Fibroblast of lung (primary cell): Measurements from ENCODE around the gene SFT2D3. TPM values are rescaled to one million over a fixed set of nuclear protein-coding genes. Genes with fewer than 3 reads are reported as not detected.
A peak's percentile ranks its signal among the peaks of the same experiment; 100 is the strongest.

Source experiments
- DNase-seq, 2 donors: peaks; one replicate each; pipeline versions ENCODE4 v3.0.0 to v3.0.0-alpha.2; 2010; ENCODE audit warnings: low read depth in 2 of 2
- H2AFZ ChIP-seq: 2 replicates; pipeline ENCODE4 v1.5.1; 2012; ENCODE audit warnings: low read length, control low read depth, inconsistent platforms
- H3K27ac ChIP-seq: 2 replicates; pipeline ENCODE4 v1.5.1; 2011; ENCODE audit warnings: low read length, control low read depth; ENCODE audit not compliant: insufficient read depth
- H3K27me3 ChIP-seq: 2 replicates; pipeline ENCODE4 v1.5.1; 2011; ENCODE audit warnings: mild to moderate bottlenecking, low read length; ENCODE audit not compliant: control insufficient read depth, insufficient read depth
- H3K36me3 ChIP-seq: 2 replicates; pipeline ENCODE4 v1.5.1; 2011; ENCODE audit warnings: low read length; ENCODE audit not compliant: control insufficient read depth, insufficient read depth
- H3K4me1 ChIP-seq: 2 replicates; pipeline ENCODE4 v1.5.1; 2011; ENCODE audit warnings: low read length; ENCODE audit not compliant: control insufficient read depth, insufficient read depth; ENCODE audit errors: extremely low read depth
- H3K4me2 ChIP-seq: 2 replicates; pipeline ENCODE4 v1.5.1; 2011; ENCODE audit warnings: low read length, control low read depth; ENCODE audit not compliant: insufficient read depth; ENCODE audit errors: extremely low read depth
- H3K4me3 ChIP-seq, 4 experiments: fragments of 200-600 bp in 1 of 4; sonication (generic) in 1 of 4; replicated peaks in 1 of 4; 2 replicates each; pipeline ENCODE4 v1.5.1; 2011 to 2016; ENCODE audit warnings: low read length in 4 of 4, low read depth in 3 of 4, mild to moderate bottlenecking in 3 of 4, control low read depth in 2 of 4, inconsistent platforms in 1 of 4, mixed read lengths in 1 of 4; ENCODE audit not compliant: insufficient read depth in 1 of 4; ENCODE audit errors: control extremely low read depth in 1 of 4
- H3K79me2 ChIP-seq: 2 replicates; pipeline ENCODE4 v1.5.1; 2012; ENCODE audit warnings: mild to moderate bottlenecking, low read length, inconsistent platforms; ENCODE audit not compliant: control insufficient read depth, insufficient read depth
- H3K9ac ChIP-seq: 2 replicates; pipeline ENCODE4 v1.5.1; 2011; ENCODE audit warnings: mild to moderate bottlenecking, low read length, control low read depth; ENCODE audit not compliant: insufficient read depth
- H3K9me3 ChIP-seq: 2 replicates; pipeline ENCODE4 v1.5.1; 2012; ENCODE audit warnings: low read depth, low read length; ENCODE audit not compliant: control insufficient read depth, insufficient read depth
- H4K20me1 ChIP-seq: 2 replicates; pipeline ENCODE4 v1.5.1; 2011; ENCODE audit warnings: low read length; ENCODE audit not compliant: control insufficient read depth, insufficient read depth; ENCODE audit errors: extremely low read depth
- EZH2 ChIP-seq: IDR thresholded peaks from 2 replicates; pipeline ENCODE4 v1.5.1; 2012; ENCODE audit warnings: low read length, control low read depth, mild to moderate bottlenecking; ENCODE audit errors: missing control alignments
- polyA plus RNA-seq, 2 donors: library from polyadenylated mRNA; depleted of rRNA in 1 of 2; stranded (reverse) in 1 of 2; unstranded in 1 of 2; fragments of >200 nt; gene quantifications; 2 replicates each; pipeline ENCODE4 v1.2.1, GENCODE V29; 2011 to 2012; ENCODE audit warnings: missing spikeins in 1 of 2
- total RNA-seq: library from RNA; depleted of rRNA; stranded (reverse); fragments of >200 nt; gene quantifications from 2 replicates; pipeline ENCODE4 v1.2.1, GENCODE V29; 2014
- TF ChIP-seq, protein P1 (sequence below), 2 donors: IDR thresholded peaks in 1 of 2; conservative IDR thresholded peaks in 1 of 2; 1 replicate in 1 of 2; 2 replicates in 1 of 2; pipeline ENCODE4 v1.5.1; 2011 to 2012; ENCODE audit warnings: low read length in 2 of 2, control low read depth in 1 of 2, inconsistent platforms in 1 of 2, low read depth in 1 of 2, mild to moderate bottlenecking in 1 of 2

The SFT2D3 gene
- total and polyA plus RNA-seq, 2 donors (not counting 1 experiment from before 2014, with no cell fraction given) = 4.1 to 5.5 TPM

DNA sequence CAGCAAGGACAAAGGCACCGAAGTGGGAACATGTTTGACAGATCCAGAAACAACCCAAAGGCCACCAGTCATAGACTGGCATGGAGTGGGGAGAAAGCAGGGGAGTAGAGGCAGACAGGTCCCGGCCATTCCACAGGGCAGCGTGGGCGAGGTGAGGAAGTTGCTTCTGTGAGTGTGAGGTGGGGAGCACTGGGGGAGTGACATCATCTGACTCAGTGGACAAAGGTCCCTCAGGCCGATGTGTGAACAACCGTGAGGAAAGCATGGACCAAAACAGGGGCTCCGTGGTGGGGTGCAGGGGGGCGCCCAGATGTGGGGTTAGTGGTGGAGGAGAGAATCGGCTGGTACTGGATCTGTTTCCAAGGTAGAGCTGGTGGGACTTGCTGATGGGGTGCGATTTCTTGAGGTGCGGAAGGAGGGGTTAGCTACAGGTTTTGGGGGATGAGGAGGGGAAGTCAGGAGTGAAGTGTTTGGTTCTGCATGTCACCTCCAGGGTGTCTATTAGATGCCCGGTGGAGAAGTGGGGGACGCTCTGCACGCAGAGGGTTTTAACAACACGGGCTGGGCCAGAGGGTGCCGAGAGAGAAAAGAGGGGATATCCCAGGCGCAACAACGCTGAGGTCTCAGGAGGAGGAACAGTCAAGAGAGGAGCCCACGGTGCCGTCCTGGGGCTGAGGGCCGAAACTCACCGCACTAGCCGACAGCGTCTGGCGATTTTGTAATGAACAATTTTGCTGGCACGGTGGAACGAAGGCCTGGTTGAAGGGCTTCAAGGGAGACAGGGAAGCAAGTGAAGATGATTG lies 2.5 kb upstream of the SFT2D3 start:
- H3K4me2 ChIP-seq = no peak overlapping the region
- peaks cover 9% of the 10 kb centered on the region for H3K79me2 ChIP-seq
- H3K4me3 ChIP-seq = no peak overlapping the region
- TF ChIP-seq, protein P1, sequence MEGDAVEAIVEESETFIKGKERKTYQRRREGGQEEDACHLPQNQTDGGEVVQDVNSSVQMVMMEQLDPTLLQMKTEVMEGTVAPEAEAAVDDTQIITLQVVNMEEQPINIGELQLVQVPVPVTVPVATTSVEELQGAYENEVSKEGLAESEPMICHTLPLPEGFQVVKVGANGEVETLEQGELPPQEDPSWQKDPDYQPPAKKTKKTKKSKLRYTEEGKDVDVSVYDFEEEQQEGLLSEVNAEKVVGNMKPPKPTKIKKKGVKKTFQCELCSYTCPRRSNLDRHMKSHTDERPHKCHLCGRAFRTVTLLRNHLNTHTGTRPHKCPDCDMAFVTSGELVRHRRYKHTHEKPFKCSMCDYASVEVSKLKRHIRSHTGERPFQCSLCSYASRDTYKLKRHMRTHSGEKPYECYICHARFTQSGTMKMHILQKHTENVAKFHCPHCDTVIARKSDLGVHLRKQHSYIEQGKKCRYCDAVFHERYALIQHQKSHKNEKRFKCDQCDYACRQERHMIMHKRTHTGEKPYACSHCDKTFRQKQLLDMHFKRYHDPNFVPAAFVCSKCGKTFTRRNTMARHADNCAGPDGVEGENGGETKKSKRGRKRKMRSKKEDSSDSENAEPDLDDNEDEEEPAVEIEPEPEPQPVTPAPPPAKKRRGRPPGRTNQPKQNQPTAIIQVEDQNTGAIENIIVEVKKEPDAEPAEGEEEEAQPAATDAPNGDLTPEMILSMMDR (conservative IDR thresholded peaks at IDR 0.05 in 1 of 2, IDR thresholded peaks at IDR 0.05 in 1 of 2; ENCODE audit: low read depth in 1 of 2, low read length in 2 of 2) = no peak
- no peak for TF ChIP-seq EZH2
- H2AFZ ChIP-seq = no peak overlapping the region
- H3K9ac ChIP-seq = no peak overlapping the region
- no peaks in the 10 kb centered on the region for H3K36me3 ChIP-seq
- peaks cover 5% of the 10 kb centered on the region for H3K4me1 ChIP-seq
- H3K27ac ChIP-seq = no peak overlapping the region
- DNase-seq = no peak
- no peaks in the 10 kb centered on the region for H3K9me3 ChIP-seq
- no peaks in the 10 kb centered on the region for H3K27me3 ChIP-seq
- no peaks in the 10 kb centered on the region for H4K20me1 ChIP-seq

DNA sequence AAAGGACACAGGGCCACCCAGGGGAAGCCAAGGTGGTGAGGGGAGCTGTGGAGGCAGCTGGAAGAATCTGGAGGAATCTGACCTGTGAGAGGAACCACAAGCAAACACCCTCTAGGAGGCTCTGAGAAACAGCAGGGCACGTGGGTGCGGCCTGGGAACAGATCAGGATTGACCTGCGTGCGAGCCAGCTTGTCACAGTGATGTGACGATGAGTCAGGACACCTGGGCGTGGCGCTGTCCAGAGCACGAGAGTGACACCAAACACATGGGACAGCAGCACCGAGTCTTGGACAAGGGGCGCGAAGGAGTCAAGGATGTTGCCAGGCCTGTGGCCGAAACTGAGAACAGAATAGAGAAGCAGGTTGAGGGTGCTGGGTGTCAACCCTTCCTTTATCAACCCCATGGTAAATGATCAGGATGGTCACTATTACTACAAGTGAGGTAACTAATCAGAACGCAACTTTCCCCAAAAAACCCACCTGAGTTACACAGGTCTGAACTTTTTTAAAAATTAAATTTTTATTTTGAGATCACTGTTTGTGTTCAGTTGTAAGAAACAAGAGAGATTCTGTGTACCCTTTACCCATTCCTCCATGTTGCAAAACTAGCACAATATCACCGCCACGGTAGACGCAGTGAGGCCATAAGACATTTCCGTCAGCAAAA lies 637 bp upstream of the SFT2D3 start:
- Histone ChIP-seq H4K20me1 (no peaks in the 10 kb centered on the region), H3K4me3 (peak overlapping the region; percentile 59 to 78 (median 72)), H3K4me2 (peak overlapping the region; percentile 98), H3K27me3 (no peaks in the 10 kb centered on the region), H2AFZ (peak overlapping the region; percentile 96), H3K9ac (peak overlapping the region; percentile 93), H3K36me3 (no peaks in the 10 kb centered on the region), H3K4me1 (peaks cover 5% of the 10 kb centered on the region), H3K9me3 (no peaks in the 10 kb centered on the region), H3K79me2 (peaks cover 9% of the 10 kb centered on the region), H3K27ac (peak overlapping the region; percentile 72)
- no peak for DNase-seq
- TF ChIP-seq, protein P1 (conservative IDR thresholded peaks at IDR 0.05 in 1 of 2, IDR thresholded peaks at IDR 0.05 in 1 of 2; ENCODE audit: low read depth in 1 of 2, low read length in 2 of 2) = no peak
- TF ChIP-seq EZH2 = no peak

DNA sequence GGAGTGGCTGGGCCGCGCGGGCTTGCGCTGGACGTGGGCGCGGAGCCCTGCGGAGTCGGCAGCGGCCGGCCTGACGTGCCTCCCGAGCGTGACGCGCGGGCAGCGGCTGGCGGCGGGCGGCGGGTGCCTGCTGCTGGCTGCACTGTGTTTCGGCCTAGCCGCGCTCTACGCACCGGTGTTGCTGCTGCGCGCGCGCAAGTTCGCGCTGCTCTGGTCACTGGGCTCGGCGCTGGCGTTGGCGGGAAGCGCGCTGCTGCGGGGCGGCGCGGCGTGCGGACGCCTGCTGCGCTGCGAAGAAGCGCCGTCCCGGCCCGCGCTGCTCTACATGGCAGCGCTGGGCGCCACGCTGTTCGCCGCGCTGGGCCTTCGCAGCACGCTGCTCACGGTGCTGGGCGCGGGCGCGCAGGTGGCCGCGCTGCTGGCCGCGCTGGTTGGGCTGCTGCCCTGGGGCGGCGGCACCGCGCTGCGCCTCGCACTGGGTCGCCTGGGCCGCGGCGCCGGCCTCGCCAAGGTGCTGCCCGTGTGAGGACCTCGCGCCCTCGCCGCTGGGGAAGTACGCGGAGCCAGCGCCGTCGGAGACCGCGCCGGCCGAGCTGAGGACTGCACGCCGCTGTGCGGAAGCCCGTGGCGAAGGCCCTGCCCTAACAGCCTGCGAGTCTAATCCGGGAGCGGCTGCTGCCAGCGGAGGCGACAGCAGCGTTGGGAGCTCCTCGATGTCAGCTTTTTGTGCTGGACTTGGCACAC lies 526 bp downstream of the SFT2D3 start:
- Histone ChIP-seq H2AFZ (peak overlapping the region; percentile 41), H3K9me3 (no peaks in the 10 kb centered on the region), H3K27ac (peak overlapping the region; percentile 72), H3K4me1 (peaks cover 5% of the 10 kb centered on the region), H3K27me3 (no peaks in the 10 kb centered on the region), H3K4me3 (peak overlapping the region; percentile 59 to 78 (median 72)), H4K20me1 (no peaks in the 10 kb centered on the region), H3K79me2 (peaks cover 9% of the 10 kb centered on the region), H3K4me2 (peak overlapping the region; percentile 98), H3K9ac (peak overlapping the region; percentile 93), H3K36me3 (no peaks in the 10 kb centered on the region)
- DNase-seq = peak; percentile 67 to 77
- TF ChIP-seq, protein P1 (conservative IDR thresholded peaks at IDR 0.05 in 1 of 2, IDR thresholded peaks at IDR 0.05 in 1 of 2; ENCODE audit: low read depth in 1 of 2, low read length in 2 of 2) = peak in 1 of 2 donors; percentile 24
- TF ChIP-seq EZH2 = no peak
